GM12878 (cell line): ENCODE data around the gene LRWD1. TPM values are rescaled to one million over a fixed set of nuclear protein-coding genes. Genes with fewer than 3 reads are reported as not detected.

Experiments used
- RAD51 ChIP-seq: fragments of 450-650 bp; IDR thresholded peaks from 2 replicates; pipeline ENCODE4 v1.6.1; 2016; ENCODE audit warnings: moderate library complexity, mild to moderate bottlenecking, inconsistent platforms
- RUNX3 ChIP-seq: IDR thresholded peaks from 2 replicates; pipeline ENCODE4 v1.6.1; 2012; ENCODE audit warnings: low read length, inconsistent platforms
- SUPT20H ChIP-seq: IDR thresholded peaks from 2 replicates; pipeline ENCODE4 v1.6.1; 2011; ENCODE audit warnings: low read depth, mild to moderate bottlenecking, low read length, moderate library complexity, borderline replicate concordance; ENCODE audit not compliant: control insufficient read depth
- polyA plus RNA-seq, 11 experiments: library from polyadenylated mRNA; depleted of rRNA in 4 of 11; unstranded in 6 of 11; stranded (reverse) in 5 of 11; fragments of >200 nt; fragmentation: Nextera tagmentation in 4 of 11; fragmentation: Illumina TruSeq in 1 of 11; extraction: Ambion mirVana in 4 of 11; extraction: Trizol in 1 of 11; gene quantifications; 1 replicate in 1 of 11; 2 replicates in 10 of 11; pipeline versions ENCODE4 v1.2.1 to v1.2.3, GENCODE V29; 2011 to 2016; ENCODE audit warnings: inconsistent platforms in 2 of 11, missing spikeins in 2 of 11, low read depth in 1 of 11
- total RNA-seq, 4 experiments: library from RNA; depleted of rRNA in 3 of 4; stranded (reverse); fragments of >200 nt in 3 of 4; fragmentation: Illumina TruSeq in 1 of 4; extraction: Trizol in 1 of 4; gene quantifications; 2 replicates each; pipeline versions ENCODE4 v1.2.1 to v1.2.3, GENCODE V29; 2013 to 2021
- TF ChIP-seq, protein P1 (sequence below): IDR thresholded peaks from 2 replicates; pipeline ENCODE4 v1.6.1; 2012; ENCODE audit warnings: improper control_type of control experiment, low read depth, low read length; ENCODE audit not compliant: insufficient replicate concordance
- TF ChIP-seq, protein P2 (sequence below): IDR thresholded peaks from 2 replicates; pipeline ENCODE4 v1.6.1; 2011; ENCODE audit warnings: borderline replicate concordance, low read depth, mild to moderate bottlenecking, moderate library complexity, mixed read lengths, low read length; ENCODE audit not compliant: insufficient read depth; ENCODE audit errors: extremely low read length
- TF ChIP-seq, protein P3 (sequence below): fragments of 450-650 bp; IDR thresholded peaks from 2 replicates; pipeline ENCODE4 v1.6.1; 2014; ENCODE audit warnings: mild to moderate bottlenecking

The LRWD1 gene
- total and polyA plus RNA-seq, 10 of the 15 experiments (the other 5 are each of a cell fraction or from before 2014, with no cell fraction given), result 0.40 to 64.4 (median 26.1) TPM

GRCh38 chr7:102436118-102436517 is 28.7 kb upstream of the LRWD1 start (continued):
- TF ChIP-seq, protein P1, sequence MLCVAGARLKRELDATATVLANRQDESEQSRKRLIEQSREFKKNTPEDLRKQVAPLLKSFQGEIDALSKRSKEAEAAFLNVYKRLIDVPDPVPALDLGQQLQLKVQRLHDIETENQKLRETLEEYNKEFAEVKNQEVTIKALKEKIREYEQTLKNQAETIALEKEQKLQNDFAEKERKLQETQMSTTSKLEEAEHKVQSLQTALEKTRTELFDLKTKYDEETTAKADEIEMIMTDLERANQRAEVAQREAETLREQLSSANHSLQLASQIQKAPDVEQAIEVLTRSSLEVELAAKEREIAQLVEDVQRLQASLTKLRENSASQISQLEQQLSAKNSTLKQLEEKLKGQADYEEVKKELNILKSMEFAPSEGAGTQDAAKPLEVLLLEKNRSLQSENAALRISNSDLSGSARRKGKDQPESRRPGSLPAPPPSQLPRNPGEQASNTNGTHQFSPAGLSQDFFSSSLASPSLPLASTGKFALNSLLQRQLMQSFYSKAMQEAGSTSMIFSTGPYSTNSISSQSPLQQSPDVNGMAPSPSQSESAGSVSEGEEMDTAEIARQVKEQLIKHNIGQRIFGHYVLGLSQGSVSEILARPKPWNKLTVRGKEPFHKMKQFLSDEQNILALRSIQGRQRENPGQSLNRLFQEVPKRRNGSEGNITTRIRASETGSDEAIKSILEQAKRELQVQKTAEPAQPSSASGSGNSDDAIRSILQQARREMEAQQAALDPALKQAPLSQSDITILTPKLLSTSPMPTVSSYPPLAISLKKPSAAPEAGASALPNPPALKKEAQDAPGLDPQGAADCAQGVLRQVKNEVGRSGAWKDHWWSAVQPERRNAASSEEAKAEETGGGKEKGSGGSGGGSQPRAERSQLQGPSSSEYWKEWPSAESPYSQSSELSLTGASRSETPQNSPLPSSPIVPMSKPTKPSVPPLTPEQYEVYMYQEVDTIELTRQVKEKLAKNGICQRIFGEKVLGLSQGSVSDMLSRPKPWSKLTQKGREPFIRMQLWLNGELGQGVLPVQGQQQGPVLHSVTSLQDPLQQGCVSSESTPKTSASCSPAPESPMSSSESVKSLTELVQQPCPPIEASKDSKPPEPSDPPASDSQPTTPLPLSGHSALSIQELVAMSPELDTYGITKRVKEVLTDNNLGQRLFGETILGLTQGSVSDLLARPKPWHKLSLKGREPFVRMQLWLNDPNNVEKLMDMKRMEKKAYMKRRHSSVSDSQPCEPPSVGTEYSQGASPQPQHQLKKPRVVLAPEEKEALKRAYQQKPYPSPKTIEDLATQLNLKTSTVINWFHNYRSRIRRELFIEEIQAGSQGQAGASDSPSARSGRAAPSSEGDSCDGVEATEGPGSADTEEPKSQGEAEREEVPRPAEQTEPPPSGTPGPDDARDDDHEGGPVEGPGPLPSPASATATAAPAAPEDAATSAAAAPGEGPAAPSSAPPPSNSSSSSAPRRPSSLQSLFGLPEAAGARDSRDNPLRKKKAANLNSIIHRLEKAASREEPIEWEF, result no peak
- TF ChIP-seq, protein P2, sequence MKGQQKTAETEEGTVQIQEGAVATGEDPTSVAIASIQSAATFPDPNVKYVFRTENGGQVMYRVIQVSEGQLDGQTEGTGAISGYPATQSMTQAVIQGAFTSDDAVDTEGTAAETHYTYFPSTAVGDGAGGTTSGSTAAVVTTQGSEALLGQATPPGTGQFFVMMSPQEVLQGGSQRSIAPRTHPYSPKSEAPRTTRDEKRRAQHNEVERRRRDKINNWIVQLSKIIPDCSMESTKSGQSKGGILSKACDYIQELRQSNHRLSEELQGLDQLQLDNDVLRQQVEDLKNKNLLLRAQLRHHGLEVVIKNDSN, result no peak
- TF ChIP-seq RUNX3, result no peak
- no peak for TF ChIP-seq RAD51
- TF ChIP-seq SUPT20H, result no peak
- TF ChIP-seq, protein P3, sequence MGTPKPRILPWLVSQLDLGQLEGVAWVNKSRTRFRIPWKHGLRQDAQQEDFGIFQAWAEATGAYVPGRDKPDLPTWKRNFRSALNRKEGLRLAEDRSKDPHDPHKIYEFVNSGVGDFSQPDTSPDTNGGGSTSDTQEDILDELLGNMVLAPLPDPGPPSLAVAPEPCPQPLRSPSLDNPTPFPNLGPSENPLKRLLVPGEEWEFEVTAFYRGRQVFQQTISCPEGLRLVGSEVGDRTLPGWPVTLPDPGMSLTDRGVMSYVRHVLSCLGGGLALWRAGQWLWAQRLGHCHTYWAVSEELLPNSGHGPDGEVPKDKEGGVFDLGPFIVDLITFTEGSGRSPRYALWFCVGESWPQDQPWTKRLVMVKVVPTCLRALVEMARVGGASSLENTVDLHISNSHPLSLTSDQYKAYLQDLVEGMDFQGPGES, result no peak
